ENCODE measurements around the gene FAM13B.
"Not testable (repeated sequence)": the region's sequence is repeated elsewhere in the genome, so short reads cannot be mapped to it uniquely, and the experiment has no call there.

FAM13B gene

DNA sequence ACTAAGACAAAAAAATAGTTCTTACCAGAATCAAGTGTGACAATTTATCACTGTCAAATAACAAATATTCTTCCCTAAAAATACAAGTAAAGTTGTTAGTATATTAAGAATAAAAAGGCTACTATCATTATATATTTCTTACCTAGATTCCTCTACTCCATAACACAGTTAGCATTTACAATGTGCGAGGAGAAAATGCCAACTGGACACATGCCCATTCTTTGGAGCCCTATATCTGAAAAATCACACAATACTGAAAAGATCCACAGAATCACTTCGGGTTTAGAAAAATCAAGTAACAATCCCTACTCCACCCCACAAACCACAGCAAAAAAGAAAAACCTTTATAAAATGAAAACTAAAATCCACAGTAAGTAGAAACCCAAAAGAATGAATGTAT lies 72.7 kb downstream of the FAM13B start:
- DNase-seq, result no peak

GRCh38 chr5:137959488-137959887 lies 73.4 kb downstream of the FAM13B start:
- DNase-seq, result no peak

DNA sequence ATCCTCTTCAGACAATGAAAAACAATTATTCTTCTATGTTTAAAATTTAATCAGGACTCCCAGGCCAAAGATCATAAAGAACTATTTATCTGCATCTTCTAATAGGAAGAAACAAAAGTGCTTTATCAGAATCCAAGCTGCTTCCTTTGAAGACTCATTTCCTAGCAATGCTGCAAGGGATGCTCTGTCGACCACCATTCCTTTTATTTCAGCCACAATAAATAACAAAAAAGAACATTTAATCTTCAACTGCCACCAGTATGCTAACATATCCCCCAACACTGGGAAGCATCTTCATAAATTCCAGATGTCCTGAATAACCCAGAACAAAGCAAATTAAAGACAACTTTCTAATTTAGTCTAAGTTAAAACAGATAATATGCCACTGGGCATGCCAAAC lies 74.9 kb downstream of the FAM13B start:
- no peak for DNase-seq

- DNase-seq, result no peak
Observed at GRCh38 chr5:137954131-137954879, 78.6 kb downstream of the FAM13B start.

DNA sequence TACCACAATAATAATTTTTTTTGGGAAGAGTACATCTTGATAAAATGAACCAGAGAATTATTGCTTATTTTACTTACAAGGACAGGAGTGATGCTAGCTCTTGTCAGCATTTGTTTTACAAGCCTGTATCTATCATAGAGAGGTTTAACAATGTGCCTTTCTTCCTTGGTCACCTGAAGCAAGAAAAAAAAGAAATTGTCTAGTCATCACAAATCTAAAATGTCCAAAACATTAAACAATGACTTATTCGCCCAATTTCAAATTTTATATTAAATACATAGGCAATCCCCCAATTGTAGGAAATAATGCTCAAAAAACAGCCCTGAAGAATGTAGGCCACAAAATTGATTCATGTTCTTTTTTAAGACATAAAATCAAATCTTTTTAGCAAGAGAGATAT lies 87.1 kb downstream of the FAM13B start:
- no peak for DNase-seq

GRCh38 chr5:137944280-137944679 lies 88.6 kb downstream of the FAM13B start:
- not testable (repeated sequence) for DNase-seq

GRCh38 chr5:137939331-137939730 lies 93.5 kb downstream of the FAM13B start:
- DNase-seq, result no peak

DNA sequence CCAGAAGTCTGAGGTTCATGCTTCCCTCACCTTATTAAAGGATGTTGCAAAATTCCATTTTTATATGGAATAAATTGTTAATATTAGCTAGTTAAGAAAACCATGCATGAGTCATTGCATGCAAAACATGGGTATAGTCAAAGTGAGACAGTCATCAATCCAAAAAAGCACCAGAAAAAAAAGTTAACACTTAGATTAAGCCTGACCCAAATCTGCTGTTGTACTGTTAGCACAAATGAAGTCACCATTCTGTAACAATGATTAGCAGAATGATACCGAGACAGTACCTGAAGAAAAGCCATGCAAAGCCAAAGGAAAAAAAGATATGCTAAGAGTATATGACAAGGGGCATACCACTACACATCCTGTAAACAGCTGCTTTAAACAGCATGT lies 94.1 kb downstream of the FAM13B start:
- no peak for DNase-seq

GRCh38 chr5:137937994-137938750 lies 94.7 kb downstream of the FAM13B start:
- DNase-seq, result no peak

GRCh38 chr5:137935694-137936093 lies 97.2 kb downstream of the FAM13B start:
- DNase-seq, result no peak

GRCh38 chr5:137935190-137935589 lies 97.7 kb downstream of the FAM13B start:
- no peak for DNase-seq

DNA sequence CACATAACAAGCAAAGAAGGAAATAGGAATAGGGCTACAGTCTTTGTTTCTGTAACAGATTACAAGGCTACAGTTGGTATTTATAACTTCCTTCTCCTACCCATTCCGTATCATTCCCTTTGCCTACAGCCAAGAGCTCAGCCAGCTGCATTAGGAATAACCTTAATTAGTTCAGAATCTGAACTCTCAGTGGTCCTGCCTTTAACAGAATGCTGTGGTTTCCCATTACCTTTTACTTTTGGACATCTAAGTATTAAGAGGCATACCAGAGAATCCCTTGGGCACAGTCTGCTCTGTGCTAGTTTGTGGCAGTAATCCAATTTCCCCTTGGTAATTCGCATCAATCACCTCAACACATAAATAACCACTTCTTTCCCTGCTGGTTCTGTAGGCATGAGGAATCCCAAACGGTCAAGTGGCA lies 99.4 kb downstream of the FAM13B start:
- no peak for DNase-seq

- no peak for DNase-seq
Observed at GRCh38 chr5:137932800-137933199, 100.1 kb downstream of the FAM13B start.

- no peak for DNase-seq
Observed at GRCh38 chr5:137923856-137924255, 109.0 kb downstream of the FAM13B start.

DNA sequence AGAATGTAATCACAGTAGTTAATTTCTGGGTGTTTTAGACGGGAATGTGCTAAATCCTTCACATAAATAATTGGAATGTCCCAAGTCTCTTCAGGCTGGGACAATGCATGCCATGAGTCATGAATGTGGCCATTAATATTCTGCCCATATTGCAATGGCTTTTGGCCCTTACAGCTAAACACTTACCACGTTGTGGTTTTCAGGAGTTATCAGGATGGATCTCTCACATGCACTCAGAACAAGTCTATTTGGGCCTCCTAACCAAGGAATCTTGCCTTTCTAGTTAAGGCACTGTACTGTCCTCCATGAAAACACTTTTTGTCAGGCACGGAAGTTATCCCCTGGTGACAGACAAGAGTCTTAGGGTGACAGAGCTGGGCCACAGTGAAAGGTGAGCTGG lies 110.9 kb downstream of the FAM13B start:
- no peak for DNase-seq

DNA sequence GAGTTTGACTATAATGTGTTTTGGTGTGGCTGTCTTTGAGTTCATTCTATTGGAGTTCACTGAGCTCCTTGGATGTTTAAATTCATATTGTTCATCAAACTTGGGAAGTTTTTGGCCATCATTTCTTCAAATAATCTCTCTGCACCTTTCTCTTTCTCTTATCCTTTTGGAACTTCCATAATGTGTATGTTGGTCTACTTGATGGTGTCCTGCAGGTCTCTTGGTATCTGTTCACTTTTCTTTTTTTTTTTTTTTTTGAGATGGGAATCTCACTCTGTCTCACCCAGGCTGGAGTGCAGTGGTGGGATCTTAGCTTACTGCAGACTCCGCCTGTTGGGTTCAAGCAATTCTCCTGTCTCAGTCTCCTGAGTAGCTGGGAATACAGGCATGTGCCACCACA lies 116.0 kb downstream of the FAM13B start:
- no peak for DNase-seq

- no peak for DNase-seq
Observed at GRCh38 chr5:137914758-137915157, 118.1 kb downstream of the FAM13B start.

DNA sequence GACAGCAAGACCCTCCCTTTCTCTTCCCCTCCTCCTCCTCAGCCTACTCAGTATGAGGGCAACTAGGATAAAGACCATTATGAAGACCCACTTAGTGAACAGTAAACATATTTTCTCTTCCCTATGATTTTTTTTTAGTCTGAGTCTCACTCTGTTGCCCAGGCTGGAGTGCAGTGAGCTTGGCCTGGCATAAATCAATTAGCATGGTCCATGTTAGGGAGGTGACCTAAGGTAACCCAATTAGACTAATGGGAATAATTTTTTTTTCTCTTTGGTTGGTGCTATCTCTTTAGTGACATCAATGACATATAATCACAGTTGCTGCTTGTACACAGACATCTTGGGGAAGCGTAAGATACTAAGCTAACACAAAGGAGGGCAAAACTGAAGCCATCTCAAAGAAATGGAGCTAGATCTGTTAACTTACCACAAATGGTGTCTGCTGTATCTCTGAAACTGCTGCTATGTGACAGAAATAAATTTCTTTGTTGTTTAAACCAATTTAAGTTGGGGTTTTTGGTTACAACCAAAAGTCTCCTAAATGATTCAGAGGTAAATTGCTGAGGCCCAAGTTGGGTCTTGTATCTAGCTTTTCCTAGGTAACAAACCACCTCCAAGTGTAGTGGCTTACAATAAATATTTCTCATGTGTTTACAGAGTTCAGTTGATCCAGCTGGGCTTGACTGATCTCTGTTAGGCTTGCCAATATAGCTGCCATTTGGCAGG lies 130.3 kb downstream of the FAM13B start:
- no peak for DNase-seq

DNA sequence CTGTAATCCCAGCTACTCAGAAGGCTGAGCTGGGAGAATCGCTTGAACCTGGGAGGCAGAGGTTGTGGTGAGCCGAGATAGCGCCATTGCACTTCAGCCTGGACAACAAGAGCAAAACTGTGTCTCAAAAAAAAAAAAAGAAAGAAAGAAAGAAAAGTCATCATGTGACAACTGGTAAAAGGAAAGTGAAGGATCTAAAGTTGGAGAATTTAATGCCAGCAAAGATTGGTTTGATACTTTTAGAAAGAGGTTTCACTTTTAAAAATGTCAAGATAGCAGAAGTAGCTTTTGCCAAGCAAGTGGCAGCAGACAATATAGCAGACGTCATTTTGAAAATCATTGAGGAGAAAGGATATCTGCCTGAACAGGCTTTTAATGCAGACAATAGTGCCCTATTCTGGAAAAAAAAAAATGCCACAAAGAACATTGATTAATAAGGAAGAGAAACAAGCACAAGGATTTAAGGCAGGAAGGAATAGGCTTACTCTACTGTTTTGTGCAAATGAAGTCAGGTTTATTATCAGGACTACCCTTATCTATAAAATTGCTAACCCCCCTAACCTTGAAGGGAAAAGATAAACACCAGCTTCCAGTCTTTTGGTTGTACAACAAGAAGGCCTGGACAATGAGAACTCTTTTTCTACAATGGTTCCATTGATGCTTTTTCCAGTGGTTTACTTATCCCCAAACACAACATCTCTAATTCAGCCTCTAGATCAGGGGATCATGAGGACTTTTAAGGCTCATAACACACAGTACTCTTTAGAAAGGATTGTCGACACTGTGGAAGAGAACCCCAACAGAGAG lies 131.7 kb downstream of the FAM13B start:
- no peak for DNase-seq

DNA sequence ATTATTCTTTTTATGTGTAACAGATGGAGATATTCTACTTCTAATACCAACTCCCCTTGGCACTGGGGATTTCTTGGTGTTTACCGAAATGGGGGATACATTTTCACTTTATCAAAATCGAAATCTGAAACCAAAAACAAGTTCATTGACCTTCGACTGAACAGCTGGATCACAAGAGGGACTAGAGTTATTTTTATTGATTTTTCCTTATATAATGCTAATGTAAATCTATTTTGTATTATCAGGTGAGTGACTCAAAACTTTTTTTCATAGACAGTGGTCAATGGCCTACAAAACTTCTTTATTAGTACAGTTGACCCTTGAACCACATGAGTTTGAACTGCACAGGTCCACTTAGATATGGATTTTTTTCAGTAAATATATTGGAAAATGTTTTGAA lies 133.4 kb downstream of the FAM13B start:
- DNase-seq, result no peak

GRCh38 chr5:137896560-137896959 lies 136.3 kb downstream of the FAM13B start:
- no peak for DNase-seq

- DNase-seq, result no peak
Observed at GRCh38 chr5:137894586-137894985, 138.3 kb downstream of the FAM13B start.

GRCh38 chr5:137891849-137892248 lies 141.0 kb downstream of the FAM13B start:
- DNase-seq, result no peak
